ENCODE measurements around the gene HMX1.

The HMX1 gene

DNA sequence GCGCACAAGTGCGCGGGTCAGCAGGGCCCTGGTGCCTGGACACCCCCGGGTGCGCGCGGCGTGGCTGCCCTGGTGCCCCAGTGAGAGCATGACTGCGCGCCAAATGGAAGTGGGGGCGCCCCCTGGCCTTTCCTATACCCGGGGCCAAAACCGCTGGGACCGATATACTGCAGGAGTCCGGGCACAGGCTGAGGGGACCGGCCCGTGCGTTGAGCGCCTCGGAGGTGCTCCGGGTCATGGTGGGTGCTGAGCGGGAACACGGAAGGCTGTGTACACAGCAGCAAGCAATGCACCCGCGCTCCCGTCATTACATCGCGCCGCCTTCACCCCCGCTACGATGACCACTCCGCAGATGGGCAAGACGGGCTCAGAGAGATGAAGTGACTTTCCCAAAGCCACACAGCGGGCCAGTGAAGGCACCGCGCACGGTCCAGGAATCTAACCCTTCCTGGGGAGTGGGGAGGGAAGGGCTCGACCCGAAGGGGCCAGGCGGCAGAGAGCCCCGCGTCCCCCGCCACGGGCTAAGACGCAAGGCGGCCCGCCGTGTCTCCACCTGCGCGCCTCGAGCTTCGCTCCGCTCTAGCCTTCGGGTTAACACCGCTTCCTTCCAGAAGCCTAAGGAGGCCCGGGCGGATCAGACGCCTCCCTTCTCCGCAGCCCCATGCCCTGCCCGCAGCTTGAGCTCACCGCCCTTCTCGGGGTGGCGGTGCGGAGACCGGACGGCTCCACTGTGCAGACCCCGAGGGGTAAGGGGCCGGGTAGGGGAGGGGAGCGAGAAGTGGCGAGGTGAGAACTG lies 11.3 kb downstream of the HMX1 start:
- Histone ChIP-seq H3K27ac (ENCODE audit: low read depth, low read length) (no peak overlapping the region), H3K4me1 (ENCODE audit: control insufficient read depth, insufficient read depth, low read length) (no peaks in the 10 kb centered on the region), H3K27me3 (ENCODE audit: control insufficient read depth, insufficient read depth, low read length) (peaks cover 55% of the 10 kb centered on the region), H3K4me3 (ENCODE audit: low read length) (no peak overlapping the region), H3K36me3 (ENCODE audit: control insufficient read depth, insufficient read depth, low read length) (no peaks in the 10 kb centered on the region), H3K9ac (ENCODE audit: low read length) (no peak overlapping the region)

DNA sequence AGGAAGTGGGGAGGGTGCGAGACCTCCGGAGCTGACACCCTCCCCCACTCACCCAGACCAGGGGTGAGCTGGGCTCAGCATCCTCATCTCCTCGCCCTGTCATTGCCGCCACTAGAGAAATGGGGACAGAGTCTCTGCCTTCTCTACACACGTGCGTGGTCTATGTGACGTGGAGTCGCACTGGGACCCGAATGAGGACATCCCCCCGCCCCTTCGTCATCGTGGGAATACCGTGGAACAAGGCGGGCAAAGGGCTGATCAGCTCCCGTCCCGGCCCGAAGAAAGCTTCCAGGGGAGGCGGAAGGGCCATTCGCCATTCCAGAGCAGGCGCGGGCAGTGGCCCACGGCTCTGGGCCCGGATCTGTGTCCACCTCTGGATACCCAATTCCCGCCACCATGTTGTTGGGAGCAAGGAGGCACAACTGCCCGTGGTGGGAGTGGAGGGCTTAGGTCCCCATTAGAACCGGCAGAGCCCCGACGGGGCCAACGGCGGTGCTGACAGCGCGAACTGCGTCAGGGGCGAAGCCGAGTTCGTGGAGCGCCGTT lies 12.0 kb downstream of the HMX1 start:
- no peaks in the 10 kb centered on the region for H3K4me1 ChIP-seq (ENCODE audit: control insufficient read depth, insufficient read depth, low read length)
- H3K36me3 ChIP-seq (ENCODE audit: control insufficient read depth, insufficient read depth, low read length): no peaks in the 10 kb centered on the region
- no peak overlapping the region for H3K4me3 ChIP-seq (ENCODE audit: low read length)
- H3K27ac ChIP-seq (ENCODE audit: low read depth, low read length): no peak overlapping the region
- H3K27me3 ChIP-seq (ENCODE audit: control insufficient read depth, insufficient read depth, low read length): peaks cover 55% of the 10 kb centered on the region
- no peak overlapping the region for H3K9ac ChIP-seq (ENCODE audit: low read length)

DNA sequence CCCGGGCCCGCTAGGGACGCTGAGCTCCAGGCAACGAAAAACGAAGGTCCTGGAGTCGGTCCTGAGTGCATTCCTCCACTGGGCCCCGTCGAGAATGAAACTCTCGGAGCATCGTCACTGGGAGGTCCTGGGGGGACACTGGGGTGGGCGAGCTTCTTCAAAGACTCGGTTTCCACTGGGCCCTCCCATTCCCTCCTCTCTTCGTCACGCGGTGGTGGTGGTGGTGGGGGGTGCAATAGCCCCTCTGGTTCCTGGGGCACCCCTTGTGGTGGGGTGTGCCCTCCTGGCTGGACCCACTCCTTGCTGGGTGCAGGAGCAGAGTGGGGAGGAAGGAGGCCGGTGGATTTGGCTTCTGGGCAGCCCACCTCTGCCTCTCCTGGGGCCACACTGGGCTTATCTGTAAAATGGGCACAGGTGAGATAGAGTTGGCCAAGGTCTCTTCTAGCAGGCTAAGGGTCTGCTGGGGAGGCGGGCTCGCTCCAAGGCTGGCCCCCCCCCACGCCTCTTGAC lies 12.9 kb downstream of the HMX1 start:
- no peak overlapping the region for H3K4me3 ChIP-seq (ENCODE audit: low read length)
- H3K4me1 ChIP-seq (ENCODE audit: control insufficient read depth, insufficient read depth, low read length): no peaks in the 10 kb centered on the region
- H3K9ac ChIP-seq (ENCODE audit: low read length): no peak overlapping the region
- no peak overlapping the region for H3K27ac ChIP-seq (ENCODE audit: low read depth, low read length)
- peaks cover 57% of the 10 kb centered on the region for H3K27me3 ChIP-seq (ENCODE audit: control insufficient read depth, insufficient read depth, low read length)
- H3K36me3 ChIP-seq (ENCODE audit: control insufficient read depth, insufficient read depth, low read length): no peaks in the 10 kb centered on the region

DNA sequence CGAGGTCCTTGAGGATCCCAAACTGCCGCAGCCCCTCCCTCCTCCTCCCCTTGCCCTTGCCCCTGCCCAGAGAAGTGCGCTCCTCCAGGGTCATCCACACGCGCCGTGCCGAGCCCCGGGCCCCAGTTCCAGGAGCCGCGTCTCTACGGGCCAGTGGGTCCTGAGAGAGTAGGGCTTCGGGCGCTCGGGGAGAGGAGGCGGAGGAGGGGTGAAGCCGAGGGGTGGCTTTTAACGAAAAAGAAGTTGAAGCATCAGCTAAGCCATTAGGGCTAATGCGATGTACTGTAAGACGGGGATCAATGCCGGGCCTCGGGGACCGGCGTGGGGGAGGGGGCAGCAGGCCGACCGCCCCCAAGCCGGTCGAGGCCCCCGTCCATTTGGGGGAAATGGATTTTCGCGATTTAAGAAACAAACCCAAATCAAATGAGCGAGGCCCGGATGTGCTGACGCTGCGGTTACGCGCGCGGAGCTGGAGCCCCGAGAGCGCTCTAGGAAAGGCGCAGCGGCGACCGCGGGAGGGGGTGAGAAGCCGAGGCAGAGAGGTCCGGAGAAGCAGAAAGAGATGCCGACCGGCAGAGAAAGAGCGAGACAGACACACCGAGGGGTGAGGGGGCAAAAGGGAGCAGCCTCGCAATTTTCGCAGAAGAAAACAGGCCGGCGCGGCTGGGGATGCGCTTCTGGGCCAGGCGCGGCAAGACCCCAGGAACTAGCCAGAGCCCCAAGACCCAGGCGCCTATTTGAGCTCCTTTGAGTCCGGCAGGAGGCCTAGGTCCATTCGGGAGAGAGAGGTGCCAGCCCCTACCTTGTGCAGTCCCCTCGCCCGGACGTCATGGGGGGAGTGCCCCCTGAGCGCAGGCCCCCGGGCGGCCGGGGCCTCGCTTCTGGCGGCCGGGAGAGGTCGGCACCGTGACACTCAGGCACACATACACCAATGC lies 13.6 kb downstream of the HMX1 start:
- Histone ChIP-seq H3K4me3 (ENCODE audit: low read length) (no peak overlapping the region), H3K4me1 (ENCODE audit: control insufficient read depth, insufficient read depth, low read length) (no peaks in the 10 kb centered on the region), H3K27me3 (ENCODE audit: control insufficient read depth, insufficient read depth, low read length) (peaks cover 51% of the 10 kb centered on the region), H3K27ac (ENCODE audit: low read depth, low read length) (no peak overlapping the region), H3K9ac (ENCODE audit: low read length) (no peak overlapping the region), H3K36me3 (ENCODE audit: control insufficient read depth, insufficient read depth, low read length) (no peaks in the 10 kb centered on the region)

DNA sequence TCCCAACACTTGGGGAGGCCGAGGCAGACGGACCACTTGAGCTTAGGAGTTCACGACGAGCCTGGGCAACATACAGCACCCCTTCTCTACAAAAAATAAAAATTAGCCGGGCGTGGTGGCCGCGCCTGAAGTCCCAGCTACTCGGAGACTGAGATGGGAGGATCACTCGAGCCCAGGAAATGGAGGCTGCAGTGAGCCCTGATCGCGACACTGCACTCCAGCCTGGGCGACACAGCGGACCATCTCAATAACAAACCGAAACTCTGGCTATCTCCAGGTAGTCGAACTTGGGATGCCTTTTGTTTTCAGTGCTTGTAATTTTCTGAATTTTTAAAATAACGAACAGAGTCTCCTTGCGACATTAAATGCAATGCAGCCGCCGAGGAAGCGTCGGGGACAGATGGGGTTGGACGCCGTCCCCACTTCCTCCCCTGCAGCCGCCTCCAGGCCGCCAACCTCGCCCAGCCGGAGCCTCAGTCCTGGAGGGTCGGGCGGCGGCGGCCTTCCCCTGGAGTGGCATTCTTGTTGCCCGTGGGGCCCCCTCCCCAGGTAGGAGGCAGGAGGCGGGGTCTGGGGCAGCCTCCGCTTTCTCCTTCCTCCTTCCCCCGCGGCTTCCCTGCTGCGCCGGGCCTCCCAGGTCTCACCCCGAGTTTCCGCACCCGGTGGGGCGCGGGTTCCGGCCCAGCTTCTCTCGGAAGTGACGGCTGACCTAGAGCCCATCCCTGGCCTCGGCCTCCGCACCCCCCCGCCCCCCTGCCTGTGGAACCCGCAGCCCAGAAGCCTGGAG lies 14.6 kb downstream of the HMX1 start:
- H3K36me3 ChIP-seq (ENCODE audit: control insufficient read depth, insufficient read depth, low read length): no peaks in the 10 kb centered on the region
- peaks cover 45% of the 10 kb centered on the region for H3K27me3 ChIP-seq (ENCODE audit: control insufficient read depth, insufficient read depth, low read length)
- H3K4me3 ChIP-seq (ENCODE audit: low read length): peak overlapping the region; percentile 27
- no peak overlapping the region for H3K9ac ChIP-seq (ENCODE audit: low read length)
- H3K4me1 ChIP-seq (ENCODE audit: control insufficient read depth, insufficient read depth, low read length): no peaks in the 10 kb centered on the region
- no peak overlapping the region for H3K27ac ChIP-seq (ENCODE audit: low read depth, low read length)

DNA sequence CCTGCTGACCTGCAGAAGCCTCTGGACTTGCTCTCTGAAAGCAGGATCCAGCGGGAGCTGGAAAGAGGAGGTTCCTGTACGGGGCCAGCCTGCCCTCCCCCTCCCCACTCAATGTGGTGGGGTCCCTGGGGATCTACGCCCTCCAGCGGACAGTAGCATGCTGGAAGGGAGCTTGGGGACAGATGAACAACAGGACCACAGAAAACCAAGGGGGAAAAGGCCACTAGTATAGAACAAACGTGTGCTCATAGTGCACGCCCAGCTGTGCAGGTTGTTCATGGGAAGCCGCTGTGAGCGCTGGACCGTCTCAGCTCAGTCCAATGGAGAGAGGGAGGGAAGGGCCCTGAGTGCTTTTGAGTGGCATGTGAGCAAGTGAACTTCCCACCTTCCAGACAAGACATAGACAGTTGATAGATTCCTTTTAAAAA lies 15.8 kb downstream of the HMX1 start:
- H3K27me3 ChIP-seq (ENCODE audit: control insufficient read depth, insufficient read depth, low read length): peaks cover 40% of the 10 kb centered on the region
- no peak overlapping the region for H3K4me3 ChIP-seq (ENCODE audit: low read length)

DNA sequence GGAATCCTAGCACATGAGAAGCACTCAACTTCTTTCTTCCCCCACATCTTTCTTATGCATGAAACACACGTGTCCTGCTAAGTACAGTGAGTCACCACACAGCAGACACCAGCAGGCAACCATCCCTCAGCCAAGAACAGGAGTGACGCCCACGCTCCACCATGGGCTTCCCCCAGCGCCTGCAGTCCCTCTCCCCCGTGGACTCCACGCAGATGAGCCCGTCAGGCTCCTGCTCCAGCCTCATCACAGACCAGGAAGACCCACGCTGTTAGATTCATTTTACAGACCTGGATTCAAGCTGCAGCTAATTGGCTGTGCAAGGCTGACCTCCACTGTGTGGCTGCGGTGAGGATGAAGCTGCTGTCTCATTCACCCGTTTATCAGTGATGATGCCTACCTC lies 16.7 kb downstream of the HMX1 start:
- H3K9ac ChIP-seq (ENCODE audit: low read length): no peak overlapping the region
- peaks cover 37% of the 10 kb centered on the region for H3K27me3 ChIP-seq (ENCODE audit: control insufficient read depth, insufficient read depth, low read length)
- no peak overlapping the region for H3K27ac ChIP-seq (ENCODE audit: low read depth, low read length)
- no peak overlapping the region for H3K4me3 ChIP-seq (ENCODE audit: low read length)
- no peaks in the 10 kb centered on the region for H3K36me3 ChIP-seq (ENCODE audit: control insufficient read depth, insufficient read depth, low read length)
- no peaks in the 10 kb centered on the region for H3K4me1 ChIP-seq (ENCODE audit: control insufficient read depth, insufficient read depth, low read length)

More for the DNA sequence above, 15.8 kb downstream of the HMX1 start:
- Histone ChIP-seq H3K4me1 (ENCODE audit: control insufficient read depth, insufficient read depth, low read length) (no peaks in the 10 kb centered on the region), H3K36me3 (ENCODE audit: control insufficient read depth, insufficient read depth, low read length) (no peaks in the 10 kb centered on the region), H3K27ac (ENCODE audit: low read depth, low read length) (no peak overlapping the region), H3K9ac (ENCODE audit: low read length) (no peak overlapping the region)

DNA sequence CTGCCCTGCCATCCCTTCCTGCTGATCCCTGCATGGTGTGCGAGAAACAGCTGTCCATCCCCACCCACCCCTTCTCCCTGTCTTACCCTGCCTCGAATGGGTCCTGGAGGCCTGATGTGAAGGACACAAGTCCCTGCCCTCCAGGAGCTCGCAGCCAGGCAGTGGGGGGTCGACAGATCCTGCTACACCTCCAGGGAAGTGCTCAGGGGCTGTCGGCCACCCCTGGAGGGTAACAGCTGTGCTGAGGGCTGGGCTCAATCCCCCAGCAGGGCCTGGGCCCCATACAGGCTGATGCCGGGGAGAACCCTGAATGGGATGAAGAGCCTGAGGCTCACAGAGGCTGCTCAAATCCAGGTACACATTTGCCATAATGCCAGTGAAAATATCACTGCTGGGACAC lies 17.6 kb downstream of the HMX1 start:
- no peak overlapping the region for H3K27ac ChIP-seq (ENCODE audit: low read depth, low read length)
- H3K4me3 ChIP-seq (ENCODE audit: low read length): no peak overlapping the region

DNA sequence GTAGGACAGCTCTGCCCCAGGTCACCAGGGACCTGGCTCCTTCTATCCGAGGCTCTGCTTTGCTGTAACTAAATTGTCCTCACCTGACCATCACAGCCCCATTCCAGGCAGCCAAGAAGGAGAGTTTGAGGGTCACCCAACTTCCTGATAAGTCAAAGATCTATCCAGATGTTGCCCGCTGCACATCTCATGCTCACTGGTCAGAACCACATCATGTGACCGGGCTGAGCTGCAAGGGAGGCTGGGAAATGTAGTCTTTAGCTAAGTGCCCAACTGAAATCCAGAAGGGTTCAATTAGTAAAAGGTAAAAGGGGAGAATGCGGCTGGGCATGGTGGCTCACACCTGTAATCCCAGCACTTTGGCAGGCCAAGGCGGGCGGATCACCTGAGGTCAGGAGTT lies 18.4 kb downstream of the HMX1 start:
- Histone ChIP-seq H3K36me3 (ENCODE audit: control insufficient read depth, insufficient read depth, low read length) (no peaks in the 10 kb centered on the region), H3K4me3 (ENCODE audit: low read length) (no peak overlapping the region), H3K4me1 (ENCODE audit: control insufficient read depth, insufficient read depth, low read length) (no peaks in the 10 kb centered on the region), H3K27me3 (ENCODE audit: control insufficient read depth, insufficient read depth, low read length) (peaks cover 23% of the 10 kb centered on the region), H3K27ac (ENCODE audit: low read depth, low read length) (no peak overlapping the region), H3K9ac (ENCODE audit: low read length) (no peak overlapping the region)

More for the DNA sequence above, 17.6 kb downstream of the HMX1 start:
- Histone ChIP-seq H3K36me3 (ENCODE audit: control insufficient read depth, insufficient read depth, low read length) (no peaks in the 10 kb centered on the region), H3K27me3 (ENCODE audit: control insufficient read depth, insufficient read depth, low read length) (peaks cover 31% of the 10 kb centered on the region), H3K9ac (ENCODE audit: low read length) (no peak overlapping the region), H3K4me1 (ENCODE audit: control insufficient read depth, insufficient read depth, low read length) (no peaks in the 10 kb centered on the region)

DNA sequence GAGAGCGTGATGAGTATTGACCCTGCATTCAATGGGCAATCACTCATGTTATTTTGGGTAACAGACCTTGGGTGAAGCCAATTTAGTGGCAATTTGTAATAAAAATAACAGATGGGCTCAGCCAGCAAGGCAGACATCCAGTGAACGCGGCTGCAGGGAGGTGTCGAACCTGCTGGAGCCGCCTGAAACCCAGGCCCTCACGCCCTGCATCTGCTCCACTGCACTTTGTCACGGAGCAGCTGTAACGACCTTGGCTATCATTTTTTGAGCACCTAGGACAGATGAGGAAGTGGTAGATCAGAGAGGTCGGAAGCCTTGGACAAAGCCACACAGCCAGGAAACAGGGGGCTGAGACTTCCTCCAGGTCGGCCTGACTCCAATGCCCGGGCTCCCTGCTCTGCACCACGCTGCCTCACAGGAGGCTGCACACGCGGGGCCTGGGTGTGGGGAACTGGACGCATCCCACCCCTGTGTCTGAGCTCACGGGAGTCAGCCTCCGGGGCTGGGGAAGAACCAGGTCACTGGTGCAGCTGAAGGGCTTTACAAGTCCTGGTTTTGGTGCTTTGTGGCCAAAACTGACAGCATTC lies 19.4 kb downstream of the HMX1 start:
- Histone ChIP-seq H3K4me1 (ENCODE audit: control insufficient read depth, insufficient read depth, low read length) (no peaks in the 10 kb centered on the region), H3K36me3 (ENCODE audit: control insufficient read depth, insufficient read depth, low read length) (no peaks in the 10 kb centered on the region), H3K27me3 (ENCODE audit: control insufficient read depth, insufficient read depth, low read length) (peaks cover 21% of the 10 kb centered on the region), H3K4me3 (ENCODE audit: low read length) (no peak overlapping the region), H3K27ac (ENCODE audit: low read depth, low read length) (no peak overlapping the region), H3K9ac (ENCODE audit: low read length) (no peak overlapping the region)

DNA sequence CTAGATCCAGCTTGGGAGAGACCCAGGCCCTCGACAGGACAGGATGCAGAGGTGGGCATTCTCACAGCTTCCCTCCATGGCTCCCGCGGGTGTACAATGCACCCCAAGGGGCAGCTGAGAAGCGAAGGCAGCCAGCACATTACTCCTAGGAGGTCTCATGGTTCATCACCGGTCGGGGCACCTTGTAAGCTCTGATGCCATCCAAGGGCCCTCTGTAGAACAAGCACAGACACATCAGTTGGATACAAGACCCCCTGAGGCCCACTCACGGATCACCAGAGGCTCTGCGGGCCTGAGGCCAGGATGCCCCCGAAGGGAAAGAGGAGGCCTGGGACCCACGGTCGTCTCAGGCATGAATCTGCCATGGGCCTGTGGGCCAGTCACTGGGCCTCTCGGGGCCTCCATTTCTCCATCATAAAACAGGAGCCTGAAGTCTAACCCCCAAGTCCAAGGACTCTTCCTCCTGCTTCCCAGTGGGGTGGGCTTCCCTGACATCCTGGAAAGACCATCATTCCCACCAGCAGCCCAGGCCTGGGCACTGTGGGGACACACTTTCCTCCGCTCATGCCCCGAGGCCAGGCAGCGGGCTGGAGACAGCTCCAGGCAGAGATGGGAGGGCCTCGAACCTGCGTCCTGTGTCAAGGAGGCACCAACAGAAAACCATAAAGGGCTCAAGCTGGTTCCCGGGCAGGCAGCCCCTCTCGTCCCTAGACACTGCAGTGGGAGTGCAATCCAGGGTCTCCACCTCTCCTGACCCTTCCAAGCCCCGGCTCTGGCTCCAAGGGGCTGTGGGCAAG lies 20.1 kb downstream of the HMX1 start:
- Histone ChIP-seq H3K27me3 (ENCODE audit: control insufficient read depth, insufficient read depth, low read length) (peaks cover 21% of the 10 kb centered on the region), H3K9ac (ENCODE audit: low read length) (no peak overlapping the region), H3K4me1 (ENCODE audit: control insufficient read depth, insufficient read depth, low read length) (no peaks in the 10 kb centered on the region), H3K4me3 (ENCODE audit: low read length) (no peak overlapping the region), H3K36me3 (ENCODE audit: control insufficient read depth, insufficient read depth, low read length) (no peaks in the 10 kb centered on the region), H3K27ac (ENCODE audit: low read depth, low read length) (no peak overlapping the region)

All from rectal smooth muscle tissue (tissue), 1 donor.